ENCODE data around the gene CNOT11.

CNOT11 gene

DNA sequence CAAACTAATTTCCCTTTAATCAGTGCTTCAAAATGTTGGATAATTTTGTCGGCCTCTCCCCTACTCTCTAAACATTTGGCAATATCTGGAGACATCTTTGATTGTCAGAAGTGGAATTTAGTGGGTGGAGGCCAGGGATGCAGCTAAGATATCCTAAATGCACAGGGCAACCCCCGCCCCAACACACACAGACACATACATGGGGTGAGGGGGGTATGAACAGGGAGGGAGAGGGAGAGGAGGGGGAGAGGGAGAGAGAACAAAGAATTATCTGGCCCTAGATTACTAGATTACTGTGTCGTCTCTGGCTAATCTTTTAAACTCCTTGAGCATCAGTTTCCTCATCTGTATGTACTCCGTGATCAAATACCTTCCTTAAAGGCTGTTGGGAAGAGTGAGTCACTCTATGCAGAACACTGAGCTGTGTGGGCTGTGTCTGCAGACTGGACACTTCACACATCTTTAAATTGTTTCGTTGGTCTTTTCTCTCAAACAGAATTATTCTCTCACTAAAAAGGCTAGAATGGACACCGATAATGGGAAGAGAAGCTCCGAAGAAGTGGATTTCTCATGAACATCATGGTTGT, 52.9 kb downstream of the CNOT11 start:
- TF ChIP-seq, protein P1, sequence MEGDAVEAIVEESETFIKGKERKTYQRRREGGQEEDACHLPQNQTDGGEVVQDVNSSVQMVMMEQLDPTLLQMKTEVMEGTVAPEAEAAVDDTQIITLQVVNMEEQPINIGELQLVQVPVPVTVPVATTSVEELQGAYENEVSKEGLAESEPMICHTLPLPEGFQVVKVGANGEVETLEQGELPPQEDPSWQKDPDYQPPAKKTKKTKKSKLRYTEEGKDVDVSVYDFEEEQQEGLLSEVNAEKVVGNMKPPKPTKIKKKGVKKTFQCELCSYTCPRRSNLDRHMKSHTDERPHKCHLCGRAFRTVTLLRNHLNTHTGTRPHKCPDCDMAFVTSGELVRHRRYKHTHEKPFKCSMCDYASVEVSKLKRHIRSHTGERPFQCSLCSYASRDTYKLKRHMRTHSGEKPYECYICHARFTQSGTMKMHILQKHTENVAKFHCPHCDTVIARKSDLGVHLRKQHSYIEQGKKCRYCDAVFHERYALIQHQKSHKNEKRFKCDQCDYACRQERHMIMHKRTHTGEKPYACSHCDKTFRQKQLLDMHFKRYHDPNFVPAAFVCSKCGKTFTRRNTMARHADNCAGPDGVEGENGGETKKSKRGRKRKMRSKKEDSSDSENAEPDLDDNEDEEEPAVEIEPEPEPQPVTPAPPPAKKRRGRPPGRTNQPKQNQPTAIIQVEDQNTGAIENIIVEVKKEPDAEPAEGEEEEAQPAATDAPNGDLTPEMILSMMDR (IDR thresholded peaks at IDR 0.05; ENCODE audit: low read depth, low read length) = no peak
- no peak for DNase-seq (ENCODE audit: extremely low read depth, low read depth)

DNA sequence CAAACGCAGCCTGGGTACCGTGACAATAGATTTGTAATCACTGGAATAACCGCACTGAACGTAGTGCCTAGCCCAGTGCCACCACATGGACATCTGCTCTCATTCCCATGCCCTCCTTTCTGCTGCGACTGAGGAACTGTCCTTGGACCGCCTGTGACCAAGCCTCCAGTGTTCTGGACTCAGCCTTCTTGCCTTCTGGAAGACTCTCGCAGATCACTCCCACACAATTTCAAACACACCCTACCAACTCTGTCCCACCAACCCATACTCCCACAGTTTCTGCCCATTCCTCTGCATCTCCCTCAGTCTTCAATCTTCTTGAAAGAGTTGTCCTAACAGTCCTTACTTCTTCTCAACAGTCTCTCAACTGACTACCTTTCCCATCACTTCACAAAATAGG, 53.7 kb downstream of the CNOT11 start:
- no peak for DNase-seq (ENCODE audit: extremely low read depth, low read depth)
- TF ChIP-seq, protein P1 (IDR thresholded peaks at IDR 0.05; ENCODE audit: low read depth, low read length) = no peak

DNA sequence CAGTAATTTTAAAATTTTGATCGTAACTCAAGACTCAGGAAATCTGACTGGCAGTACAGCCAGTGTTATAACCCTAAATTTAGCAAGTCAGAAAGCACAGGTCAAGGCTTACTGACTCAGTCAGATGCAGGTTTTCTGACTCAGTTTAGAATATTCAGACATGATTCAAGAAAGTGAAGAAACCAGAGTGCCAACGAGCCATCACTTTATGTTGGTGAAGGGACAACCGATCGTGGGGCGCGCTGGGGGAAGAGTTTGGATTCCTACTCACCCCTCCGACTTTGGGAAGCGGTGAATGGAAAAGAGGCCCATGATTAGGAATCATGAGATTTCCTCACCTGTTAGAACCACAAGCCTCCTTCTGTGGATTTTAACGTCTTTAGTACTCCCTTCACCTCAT, 54.8 kb downstream of the CNOT11 start:
- DNase-seq (ENCODE audit: extremely low read depth, low read depth) = no peak

DNA sequence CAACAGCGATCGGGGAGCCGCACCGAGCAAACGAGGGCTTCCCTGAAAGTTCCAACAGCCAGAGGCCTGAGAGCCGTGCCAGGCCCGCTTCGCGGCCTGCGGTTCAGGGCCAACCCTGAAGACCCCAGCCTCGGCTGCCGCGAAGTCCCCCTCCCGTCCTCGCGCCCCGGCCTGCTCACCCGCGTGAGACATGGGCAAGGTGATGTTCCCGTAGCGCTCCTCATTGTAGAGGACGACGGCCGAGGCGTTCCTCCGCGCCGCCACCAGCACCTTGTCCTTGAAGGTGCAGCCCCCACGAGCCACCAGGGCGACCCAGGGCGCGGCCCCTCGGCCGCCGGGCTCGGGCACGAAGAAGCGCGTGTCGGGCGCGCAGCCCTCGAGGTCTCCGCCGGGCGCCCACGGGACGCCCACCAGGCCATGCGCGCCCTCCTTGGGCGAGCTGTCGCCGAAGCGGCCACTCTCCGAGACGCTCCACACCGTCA, 55.3 kb downstream of the CNOT11 start:
- DNase-seq (ENCODE audit: extremely low read depth, low read depth) = no peak
- TF ChIP-seq, protein P1 (IDR thresholded peaks at IDR 0.05; ENCODE audit: low read depth, low read length) = no peak

More for the DNA sequence above, 54.8 kb downstream of the CNOT11 start:
- TF ChIP-seq, protein P1 (IDR thresholded peaks at IDR 0.05; ENCODE audit: low read depth, low read length) = no peak

DNA sequence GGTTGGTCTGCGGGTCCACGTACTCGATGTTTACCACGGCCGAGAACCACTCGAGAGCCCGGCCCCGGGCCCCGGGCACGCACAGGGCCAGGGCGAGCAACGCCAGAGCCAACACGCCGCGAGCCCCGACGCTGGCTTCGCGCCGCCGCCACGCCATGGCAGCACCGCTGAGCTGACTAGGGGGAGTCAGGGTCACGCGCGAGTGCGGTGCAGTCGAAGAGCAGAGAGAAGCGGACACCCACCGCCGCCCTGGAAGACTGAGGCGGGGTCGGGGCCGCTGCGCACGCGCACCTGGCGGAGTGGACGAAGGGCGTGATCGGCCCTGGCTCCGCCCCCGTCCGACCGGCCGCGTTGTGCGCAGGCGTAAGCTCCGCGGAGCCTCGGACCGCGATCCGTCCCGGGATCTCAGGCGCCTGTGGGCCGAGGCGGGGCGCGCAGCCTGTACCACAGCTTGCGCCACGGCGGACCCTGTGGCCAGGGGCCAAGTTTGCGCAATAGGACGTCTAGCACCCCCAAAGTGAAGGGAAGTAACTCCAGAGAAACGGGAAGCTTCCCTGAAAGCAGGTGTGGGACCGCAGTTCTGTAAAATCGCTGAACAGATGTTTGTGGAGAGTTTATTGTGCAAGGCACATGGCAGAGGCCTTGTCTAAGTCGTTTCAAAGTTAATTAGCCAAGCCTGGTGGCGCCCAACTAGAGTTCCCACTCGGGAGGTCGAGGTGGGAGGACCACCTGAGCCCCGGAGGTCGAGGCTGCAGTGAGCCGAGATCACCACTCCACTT, 55.9 kb downstream of the CNOT11 start, which contains the start of gene RNF149:
Gene RNF149, minus strand, starts transcription at position 270 of the 779 bp plus-strand sequence. Its CDS starts 113 bp downstream, at position 157.
- peak; percentile 78 for DNase-seq (ENCODE audit: extremely low read depth, low read depth)
- TF ChIP-seq, protein P1 (IDR thresholded peaks at IDR 0.05; ENCODE audit: low read depth, low read length) = no peak

DNA sequence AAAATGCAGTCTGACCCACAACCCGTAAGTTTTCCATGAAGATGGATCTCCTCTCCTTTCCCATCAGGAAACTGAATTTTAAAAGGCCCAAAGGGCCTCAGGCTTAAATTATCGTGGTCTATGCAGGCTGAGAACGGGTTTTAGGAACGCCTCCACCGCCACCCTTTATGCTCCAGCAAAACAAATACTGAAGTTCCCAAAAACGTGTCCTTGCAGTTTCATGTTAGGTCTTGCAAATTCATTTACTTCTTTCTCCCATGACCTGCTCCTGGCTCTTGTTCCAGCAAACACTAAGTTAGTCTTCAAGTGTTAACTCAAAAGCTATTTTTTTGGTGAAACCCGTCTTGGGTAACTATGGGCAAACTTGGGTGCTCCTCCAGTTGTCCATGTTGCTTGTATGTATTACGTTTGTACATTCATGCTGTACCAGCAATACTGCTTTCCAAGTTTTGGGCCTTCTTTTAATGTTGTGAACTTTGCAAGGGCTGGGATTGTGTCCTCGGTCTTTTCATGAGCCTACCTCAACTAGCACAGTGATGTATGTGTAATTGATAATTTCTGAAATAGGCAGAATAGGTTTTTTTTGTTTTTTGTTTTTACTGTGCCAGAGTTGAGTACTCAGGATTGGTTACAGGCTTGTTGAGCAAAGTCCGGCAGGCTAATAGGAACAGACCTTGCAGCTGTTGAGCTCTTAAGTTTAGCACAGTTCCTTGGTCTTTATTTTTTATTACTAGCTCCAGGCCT, 57.6 kb downstream of the CNOT11 start:
- TF ChIP-seq, protein P1 (IDR thresholded peaks at IDR 0.05; ENCODE audit: low read depth, low read length) = no peak
- no peak for DNase-seq (ENCODE audit: extremely low read depth, low read depth)
